22Rv1 (cell line): ENCODE data around the gene HNRNPA3.
"Not testable (repeated sequence)": the region's sequence is repeated elsewhere in the genome, so short reads cannot be mapped to it uniquely, and the experiment has no call there.

Experiments
- H3K27ac ChIP-seq: fragments of 450-650 bp; 2 replicates; pipeline ENCODE4 v1.5.1; 2017
- CTCF ChIP-seq: fragments of 450-650 bp; IDR thresholded peaks from 2 replicates; pipeline ENCODE4 v1.5.1; 2017; ENCODE audit warnings: mild to moderate bottlenecking
- ZFX ChIP-seq: fragments of 450-650 bp; IDR thresholded peaks from 2 replicates; pipeline ENCODE4 v1.6.1; 2017; ENCODE audit warnings: antibody characterized with exemption, borderline replicate concordance

HNRNPA3 gene

GRCh38 chr2:177171418-177171865, 41.2 kb upstream of the HNRNPA3 start:
- H3K27ac ChIP-seq = no peak overlapping the region
- TF ChIP-seq ZFX (no peak), CTCF (no peak)

- no peak overlapping the region for H3K27ac ChIP-seq
- TF ChIP-seq ZFX (no peak), CTCF (no peak)
Measured at GRCh38 chr2:177172034-177172880, 40.3 kb upstream of the HNRNPA3 start.

GRCh38 chr2:177174486-177174885, 38.1 kb upstream of the HNRNPA3 start:
- H3K27ac ChIP-seq = no peak overlapping the region
- TF ChIP-seq CTCF (no peak), ZFX (no peak)

GRCh38 chr2:177175917-177176668, 36.5 kb upstream of the HNRNPA3 start:
- TF ChIP-seq CTCF (no peak), ZFX (no peak)
- H3K27ac ChIP-seq = no peak overlapping the region

- TF ChIP-seq ZFX = no peak
- TF ChIP-seq CTCF = no peak
- H3K27ac ChIP-seq = no peak overlapping the region
Measured at GRCh38 chr2:177178797-177179196, 33.8 kb upstream of the HNRNPA3 start.

GRCh38 chr2:177179227-177179626, 33.4 kb upstream of the HNRNPA3 start:
- no peak overlapping the region for H3K27ac ChIP-seq
- TF ChIP-seq CTCF (no peak), ZFX (no peak)

- H3K27ac ChIP-seq = not testable (repeated sequence)
Measured at GRCh38 chr2:177179671-177180070, 32.9 kb upstream of the HNRNPA3 start.
